HG03196 (cell line): Measurements from ENCODE around the gene CCDC70.
"Not testable (repeated sequence)": the region's sequence is repeated elsewhere in the genome, so short reads cannot be mapped to it uniquely, and the experiment has no call there.

Source experiments
- ATAC-seq: cut with Tn5 transposase; IDR thresholded peaks from one replicate; pipeline ENCODE4 v1.9.1; 2021; ENCODE audit not compliant: unreplicated experiment

The CCDC70 gene

DNA sequence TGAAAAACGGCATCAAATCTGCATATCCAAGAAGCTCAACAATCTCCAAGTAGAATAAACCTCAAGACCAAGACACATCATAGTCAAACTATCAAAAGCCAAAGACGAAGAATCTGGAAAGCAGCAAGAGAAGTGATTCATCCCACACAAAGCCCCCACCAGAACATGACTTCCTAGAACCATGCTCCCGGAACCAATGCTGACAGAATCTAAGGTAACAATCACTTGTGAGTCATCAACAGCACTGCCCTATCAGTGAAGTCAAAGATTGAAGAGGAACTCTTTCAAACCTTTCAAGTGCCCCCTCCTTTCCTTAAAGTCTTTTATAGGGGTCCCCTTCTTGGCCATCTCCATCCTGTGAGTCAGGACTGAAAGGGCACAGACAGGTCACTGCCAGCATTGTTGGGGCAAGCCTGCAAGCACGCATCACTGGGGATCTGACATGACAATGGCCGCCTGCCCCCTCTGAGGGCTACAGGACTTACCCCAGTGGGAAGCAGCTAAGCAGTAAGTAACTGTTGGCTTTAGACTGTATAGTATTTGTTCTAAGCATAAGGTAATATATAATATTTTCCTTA lies at the start of gene CCDC70:
Gene CCDC70, plus strand, starts transcription at position 247 of the 578 bp plus-strand sequence. CDS start 3,443 bp downstream, outside the sequence.
- ATAC-seq = no peak

DNA sequence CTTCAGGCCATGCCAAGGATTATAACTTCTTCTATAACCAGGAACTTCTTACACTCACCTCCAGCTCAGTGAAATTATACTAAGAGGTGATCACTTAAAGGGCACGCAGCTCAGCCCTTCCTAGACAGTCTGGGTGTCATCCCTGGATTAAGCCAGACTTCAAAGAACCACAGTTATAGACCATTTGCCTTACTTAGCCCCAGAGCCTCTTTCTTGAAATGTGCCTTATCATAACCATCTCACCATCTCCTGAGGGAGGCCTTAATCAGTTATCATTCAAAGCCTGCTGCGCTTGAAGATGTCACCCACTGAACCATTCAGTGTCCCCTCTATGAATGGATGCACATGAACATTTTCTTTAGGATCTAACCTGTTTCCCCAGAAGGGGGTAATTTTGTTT lies 47.7 kb upstream of the CCDC70 start:
- no peak for ATAC-seq

DNA sequence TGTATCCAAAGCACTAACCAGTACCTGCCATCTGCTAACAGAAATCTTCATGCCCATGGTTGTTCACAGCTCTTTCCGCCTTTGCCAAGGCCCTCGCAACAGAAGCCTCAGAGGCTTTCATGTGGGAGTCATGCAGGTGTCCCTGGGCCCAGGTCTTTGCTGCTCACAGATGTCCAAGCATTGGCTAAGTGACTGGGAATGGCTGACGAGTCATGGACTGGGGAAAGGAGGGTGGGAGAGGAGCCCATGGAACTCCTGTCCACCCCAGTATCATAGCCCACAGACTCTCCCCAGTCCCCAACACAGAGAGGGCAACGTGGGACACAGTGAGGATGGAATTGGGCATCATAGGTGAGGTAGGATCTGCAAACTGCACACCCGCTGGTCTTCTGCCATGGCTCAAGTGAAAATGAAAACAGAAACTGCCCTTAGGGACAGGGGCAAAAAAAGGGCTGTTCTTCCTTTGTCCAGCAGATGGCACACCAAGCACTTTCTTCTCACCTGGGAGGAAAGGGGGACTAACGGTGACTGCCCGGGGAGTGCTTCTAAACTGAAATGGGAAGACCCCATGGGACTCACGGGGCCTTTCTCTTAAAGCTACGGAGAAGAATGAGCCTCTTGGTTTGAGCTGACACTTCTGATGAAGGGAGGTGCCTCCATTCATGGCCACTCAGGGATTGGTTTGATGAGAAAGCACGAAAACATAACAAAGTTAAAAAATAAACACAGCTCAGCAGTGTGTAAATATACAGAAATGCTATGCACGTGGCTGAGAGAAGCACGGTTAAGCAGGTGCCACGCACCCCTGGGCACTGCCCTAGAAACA lies 46.7 kb upstream of the CCDC70 start:
- ATAC-seq = peak; percentile 62

DNA sequence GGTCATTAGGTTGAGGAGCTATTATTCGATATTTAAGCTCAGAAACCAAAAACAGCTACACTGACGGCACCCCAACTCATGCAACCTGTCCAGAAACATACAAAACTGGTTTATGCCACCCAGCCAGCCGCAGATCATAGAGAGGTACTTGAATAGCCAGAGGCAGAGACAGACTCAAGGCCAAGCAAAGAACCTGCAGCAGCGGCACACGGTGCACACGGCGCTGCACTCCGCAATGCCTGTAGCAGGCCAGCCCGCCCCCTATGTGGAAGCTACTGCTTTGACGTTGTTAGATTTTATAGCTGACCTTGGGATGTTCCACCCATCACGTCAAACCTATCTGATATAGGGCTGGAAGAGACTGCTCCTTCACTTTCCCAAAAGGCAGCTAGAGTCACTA lies 45.9 kb upstream of the CCDC70 start:
- no peak for ATAC-seq

DNA sequence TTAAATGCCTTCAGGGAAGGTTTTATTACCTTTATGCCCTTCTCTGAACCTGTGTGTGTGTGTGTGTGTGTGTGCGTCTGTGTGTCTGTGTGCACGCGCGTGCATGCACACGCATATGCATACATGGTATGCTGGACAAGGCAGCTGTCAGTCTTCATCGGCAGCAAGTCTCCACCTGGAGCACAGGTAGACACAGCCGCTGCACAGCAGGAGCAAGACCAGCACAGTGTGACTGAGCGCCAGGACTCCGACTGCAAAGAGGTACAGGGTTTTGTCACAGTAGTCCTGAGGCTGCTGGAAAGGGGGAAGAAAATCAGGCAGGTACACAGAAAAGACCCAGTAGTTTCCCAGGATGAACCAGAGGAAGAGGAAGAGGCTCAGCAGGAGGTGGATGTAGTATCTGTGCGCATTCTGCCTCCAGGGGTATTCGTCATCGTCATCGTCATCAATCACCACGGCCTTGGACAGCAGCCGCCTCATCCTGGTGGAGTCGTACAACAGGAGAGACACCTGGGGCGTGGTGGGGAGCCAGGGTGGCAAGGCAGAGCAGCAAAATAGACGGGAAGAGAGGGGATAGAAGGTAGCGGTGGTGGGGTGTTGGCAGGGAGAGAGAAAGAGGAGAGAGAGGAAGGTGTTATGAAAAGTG lies 45.0 kb upstream of the CCDC70 start:
- ATAC-seq = no peak

DNA sequence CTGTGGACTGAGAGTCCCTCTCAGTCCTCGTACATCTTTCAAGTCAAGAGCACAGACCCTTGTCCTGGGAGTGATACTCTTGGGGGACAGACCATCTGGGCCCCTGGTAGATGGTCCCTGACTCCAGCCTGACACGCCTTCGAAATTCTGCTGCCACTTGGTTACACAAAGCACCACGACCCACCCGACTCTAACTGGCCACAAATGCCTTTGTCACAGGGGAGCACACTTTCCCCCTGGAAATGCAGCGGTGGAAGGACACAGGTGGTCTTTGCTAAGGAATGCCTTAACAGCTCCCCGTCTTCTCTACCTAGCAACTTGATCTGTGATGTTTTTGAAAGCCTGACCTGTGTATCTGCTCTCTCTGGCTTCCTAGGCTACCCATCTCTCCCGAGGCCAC lies 44.1 kb upstream of the CCDC70 start:
- ATAC-seq = no peak

DNA sequence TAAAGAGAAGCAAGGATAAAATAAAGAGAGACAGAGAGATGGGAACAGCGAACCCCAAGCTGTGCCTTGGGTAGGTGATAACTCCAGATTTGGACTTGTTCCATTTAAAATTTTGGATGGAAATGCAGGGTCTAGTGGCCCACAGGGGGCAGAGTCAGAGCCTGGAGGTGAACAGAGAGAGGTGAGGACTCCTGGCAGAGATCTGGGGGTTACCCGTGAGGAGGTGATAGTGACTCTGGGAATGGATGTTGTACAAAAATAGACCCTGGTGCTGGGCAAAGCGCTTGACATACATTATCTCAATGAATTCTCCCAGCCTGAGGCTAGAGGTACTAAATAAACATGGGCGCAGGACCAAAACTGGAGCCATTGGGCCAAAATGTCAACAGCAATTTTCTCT lies 43.5 kb upstream of the CCDC70 start:
- ATAC-seq = no peak

DNA sequence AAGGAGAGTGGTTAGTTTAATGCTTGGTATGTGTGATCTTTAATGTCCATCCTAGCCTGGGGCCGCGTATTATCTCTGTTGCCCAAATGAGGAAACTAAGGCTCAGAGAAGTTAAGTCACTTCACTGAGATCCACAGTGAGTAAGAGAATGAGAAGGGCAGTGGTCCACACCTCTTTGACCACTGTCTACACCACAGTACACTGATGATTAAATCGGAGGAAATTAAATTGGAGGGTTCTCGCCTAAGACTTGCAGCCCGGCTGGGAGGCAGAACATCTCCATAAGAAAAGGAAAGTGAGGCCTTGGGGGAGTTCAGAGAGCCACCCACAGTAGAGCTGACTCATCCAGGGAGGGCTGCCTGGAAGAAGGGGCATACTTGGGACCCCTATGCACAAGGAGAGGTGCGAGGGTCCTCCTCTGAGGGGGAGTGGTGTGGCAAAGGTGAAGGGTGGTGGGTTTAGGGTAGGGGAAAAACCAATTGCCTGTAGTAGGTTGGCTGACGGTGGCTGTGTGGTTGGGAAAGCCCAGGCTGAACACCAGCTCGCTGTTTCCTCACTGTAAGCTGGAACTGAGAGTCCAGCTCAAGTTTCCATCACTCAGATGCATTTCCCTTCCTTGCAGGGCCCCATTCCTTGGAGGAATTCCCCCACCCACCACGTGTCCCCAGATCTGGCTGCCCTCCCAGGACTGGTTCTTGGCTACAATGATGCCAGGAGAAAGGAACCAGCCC lies 42.8 kb upstream of the CCDC70 start:
- ATAC-seq = no peak

DNA sequence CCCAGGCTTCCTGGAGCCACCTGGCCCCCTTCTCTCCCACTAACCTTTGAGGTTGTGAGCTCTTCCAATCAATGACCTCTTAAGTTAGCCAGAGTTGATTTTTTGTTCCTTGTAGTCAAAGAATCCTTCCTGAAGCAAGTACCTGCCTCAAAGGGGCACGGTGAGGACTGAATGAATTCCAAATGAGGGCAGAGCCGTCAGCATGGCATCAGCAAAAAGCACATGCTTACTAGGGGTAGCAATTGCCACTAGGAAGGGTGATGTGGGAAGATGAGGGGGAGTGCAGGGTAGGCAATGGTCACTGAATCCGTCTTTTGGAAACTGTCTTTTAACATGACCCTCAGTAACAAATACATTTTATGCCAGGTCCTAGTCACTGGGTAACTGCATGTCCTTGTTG lies 42.2 kb upstream of the CCDC70 start:
- ATAC-seq = no peak

DNA sequence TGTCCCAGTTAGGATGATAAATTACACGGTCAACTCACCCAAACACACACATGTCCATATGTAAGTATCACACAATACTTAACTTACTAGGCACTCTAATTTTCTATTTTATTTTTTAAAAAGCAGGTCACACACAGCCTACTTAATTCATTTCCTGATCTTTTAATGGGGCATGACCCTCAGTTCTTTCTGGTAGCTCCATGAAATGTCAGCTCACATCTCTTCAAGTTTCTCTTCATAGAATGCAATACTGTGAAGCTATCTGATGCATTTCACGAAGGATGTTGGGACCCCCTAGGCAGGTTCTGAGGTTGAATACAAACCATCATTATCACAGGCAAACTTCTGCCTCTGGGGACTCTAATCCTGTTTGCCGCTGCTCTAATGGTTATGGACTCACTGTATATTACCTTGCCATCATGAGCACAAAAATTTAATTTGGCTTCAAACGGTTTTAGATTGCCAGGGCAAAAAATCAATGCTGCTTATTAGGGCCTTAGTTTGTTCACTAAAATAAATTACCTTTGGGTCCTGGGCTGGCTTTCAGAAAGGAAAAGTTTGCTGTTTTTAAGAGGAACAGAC lies 41.7 kb upstream of the CCDC70 start:
- no peak for ATAC-seq

DNA sequence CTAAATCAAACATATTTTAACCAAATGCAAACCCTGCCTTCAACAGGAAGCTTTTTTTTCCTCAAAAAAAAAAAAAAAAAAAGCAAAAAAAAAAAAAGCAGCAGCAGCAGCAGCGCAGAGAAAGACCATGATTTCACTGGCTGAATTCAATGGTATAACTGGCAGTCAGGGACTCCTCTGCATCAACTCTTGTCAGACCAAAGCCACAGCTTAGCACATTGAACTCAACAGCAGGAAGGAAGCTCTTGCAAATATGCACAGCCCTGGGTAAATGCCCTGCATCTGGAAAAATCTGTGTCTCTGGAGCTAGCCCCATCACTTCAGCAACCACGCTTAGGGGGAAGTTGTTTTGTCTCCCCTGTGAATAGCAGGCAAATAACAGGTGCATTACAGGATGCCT lies 40.2 kb upstream of the CCDC70 start:
- ATAC-seq = no peak

DNA sequence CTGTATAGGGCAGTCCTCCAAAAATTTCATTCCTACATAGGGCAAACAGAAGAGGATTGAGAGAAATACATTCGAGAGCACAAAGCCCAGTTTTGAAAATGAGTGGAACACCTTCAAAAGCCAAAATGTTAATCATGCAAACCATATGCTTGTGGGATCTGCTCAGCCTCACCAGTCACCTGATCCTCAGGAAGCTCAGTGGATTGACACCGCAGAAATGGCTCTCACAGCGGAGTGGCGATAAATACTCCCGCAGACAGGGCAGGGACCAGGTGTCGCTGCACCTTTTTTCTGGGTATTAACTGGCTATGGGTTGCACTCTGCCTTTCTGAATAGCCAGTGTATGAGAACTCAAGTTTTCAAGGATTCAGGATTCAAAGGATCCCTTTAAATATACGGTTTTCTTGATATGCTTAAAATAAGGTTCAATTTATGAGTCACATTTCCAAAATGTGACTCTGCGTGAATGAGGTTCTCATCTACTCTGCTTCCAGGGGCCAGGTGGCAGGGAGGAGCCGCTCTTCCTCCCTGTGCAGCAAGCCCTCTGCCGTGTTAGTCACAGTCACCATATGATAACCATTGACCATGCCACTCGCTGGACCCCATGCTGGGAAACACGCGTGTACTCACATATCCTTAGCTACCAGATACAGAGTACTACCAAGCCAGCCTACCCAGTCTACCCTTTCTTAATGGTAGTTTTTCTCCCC lies 39.5 kb upstream of the CCDC70 start:
- no peak for ATAC-seq

DNA sequence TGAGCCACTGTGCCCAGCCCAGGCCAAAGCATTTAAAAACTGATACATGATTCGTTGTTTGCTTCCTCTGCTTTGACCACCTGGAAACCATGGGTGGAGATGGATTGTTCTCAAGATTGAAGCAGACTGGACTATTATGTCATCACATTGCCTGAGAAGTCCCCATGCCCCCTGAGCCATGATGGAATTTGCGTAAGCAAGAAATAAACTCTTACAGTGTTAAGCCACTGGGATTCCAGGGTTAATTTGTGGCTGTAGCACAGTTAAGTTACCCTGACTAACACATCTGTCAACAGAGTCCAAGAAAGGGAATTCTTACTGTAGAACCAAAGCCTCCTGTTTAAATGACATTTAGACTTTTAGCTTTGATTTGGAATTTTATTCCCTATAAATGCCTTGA lies 38.4 kb upstream of the CCDC70 start:
- no peak for ATAC-seq

DNA sequence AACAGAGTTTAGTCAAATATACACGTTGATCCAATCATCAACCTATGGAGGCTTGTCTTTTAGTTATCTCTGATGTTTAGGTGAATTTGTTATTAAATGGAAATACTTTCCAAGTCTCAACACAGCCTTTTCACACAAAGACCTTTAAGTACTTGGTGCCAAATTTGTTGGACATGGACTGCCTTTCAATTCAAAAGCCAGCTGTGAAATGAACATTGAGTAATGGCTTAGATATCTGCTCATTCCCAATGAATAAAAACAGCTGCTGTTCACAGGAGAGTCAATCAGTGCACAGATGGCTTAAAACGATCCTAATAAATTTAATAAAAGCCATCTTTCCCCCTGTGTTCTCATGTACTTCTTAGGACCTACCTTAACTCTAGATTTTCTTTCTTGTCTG lies 37.9 kb upstream of the CCDC70 start:
- ATAC-seq = no peak

DNA sequence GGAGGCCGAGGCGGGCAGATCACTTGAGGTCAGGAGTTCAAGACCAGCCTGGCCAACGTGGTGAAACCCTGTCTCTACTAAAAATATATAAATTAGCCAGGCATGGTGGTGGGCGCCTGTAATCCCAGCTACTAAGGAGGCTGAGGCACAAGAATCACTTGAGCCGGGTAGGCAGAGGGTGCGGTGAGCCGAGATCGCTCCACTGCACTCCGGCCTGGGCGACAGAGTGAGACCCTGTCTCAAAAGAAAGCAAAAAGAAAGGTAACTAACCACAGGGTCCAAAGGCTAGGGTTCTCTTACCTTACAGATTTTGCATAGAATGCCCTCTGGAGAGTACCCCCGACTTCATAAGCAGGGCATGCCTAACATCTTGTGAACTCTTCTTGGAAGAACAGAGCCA lies 37.1 kb upstream of the CCDC70 start:
- not testable (repeated sequence) for ATAC-seq

DNA sequence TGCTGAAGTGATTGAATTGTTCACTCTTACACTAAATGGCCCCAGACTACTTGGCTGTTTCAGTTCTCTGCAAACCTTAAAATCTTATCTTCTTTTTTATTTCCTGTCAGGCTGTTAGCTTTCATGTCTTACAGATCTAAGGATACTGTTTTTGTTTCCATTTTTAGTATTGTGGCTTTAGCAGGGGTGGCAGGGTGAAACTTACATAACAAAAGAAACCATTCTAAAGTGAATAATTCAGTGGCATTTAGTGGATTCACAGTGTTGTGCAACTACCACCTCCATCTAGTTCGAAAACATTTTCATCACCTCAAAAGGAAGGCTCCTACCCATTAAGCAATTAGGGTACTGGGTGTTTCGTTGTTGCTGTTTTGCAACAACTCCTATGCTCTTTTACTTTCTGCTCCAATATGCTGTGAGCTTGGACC lies 36.6 kb upstream of the CCDC70 start:
- no peak for ATAC-seq

DNA sequence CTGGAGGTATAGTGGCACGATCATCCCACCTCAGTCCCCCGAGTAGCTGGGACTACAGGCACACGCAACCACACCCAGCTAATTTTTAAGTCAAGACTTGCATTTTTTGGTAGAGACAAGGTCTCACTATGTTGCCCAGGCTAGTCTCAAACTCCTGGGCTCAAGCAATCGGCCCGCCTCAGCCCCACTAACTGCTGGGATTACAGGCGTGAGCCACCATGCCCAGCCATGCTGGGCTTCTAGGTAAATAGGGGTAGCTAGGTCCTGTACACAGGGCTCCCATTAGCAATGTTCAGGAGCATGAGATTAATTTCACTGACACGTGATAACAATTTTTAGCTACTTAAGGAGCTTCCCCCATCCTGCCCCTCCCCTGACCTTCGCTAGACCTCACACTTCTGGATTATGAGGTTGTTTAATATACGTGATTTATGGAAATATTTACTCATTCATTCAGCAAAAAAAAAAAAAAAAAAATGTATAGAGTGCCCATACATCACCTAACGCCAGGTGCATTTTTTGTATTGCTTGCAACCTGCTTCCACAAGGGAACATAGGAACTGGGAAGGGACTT lies 36.0 kb upstream of the CCDC70 start:
- no peak for ATAC-seq

DNA sequence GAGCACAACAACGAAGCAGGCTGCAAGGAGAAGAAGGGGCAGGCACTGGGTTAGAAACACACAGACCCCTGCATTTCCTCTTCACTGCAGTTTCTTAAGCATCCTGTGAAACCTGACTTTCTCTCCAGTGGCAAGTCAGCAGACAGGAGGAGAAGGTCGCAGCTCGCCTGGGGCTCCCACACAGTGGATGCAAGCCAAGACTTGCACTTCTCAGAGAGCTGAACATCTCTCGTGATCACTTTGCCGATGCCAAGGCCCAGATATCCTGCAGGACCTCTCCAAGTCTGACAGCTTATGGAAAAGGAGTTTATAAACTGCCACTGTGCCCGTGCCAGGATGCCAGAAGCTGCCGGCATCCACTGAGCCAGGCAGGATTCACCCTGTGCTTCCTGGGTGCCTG lies 35.2 kb upstream of the CCDC70 start:
- no peak for ATAC-seq

DNA sequence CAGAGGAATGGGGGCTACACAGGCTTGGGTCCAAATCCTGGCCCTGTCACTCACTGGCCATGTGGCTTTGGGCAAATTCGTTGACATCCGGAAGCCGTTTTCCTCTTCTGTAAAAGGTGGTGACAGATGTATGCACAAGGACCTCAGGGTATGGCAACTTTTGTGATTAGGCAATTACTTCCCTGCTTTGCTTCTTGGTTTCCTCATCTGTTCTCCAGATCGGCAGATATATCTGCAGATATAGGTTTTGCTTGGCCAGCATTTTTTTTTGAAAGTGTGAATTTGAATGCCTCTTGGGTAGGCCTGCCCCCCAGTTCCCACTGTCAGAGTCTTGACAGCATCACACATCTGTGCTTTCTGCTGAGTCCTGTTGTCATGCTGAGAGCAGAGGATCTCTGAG lies 34.5 kb upstream of the CCDC70 start:
- no peak for ATAC-seq
